AG04450 (cell line): ENCODE data around the gene MYPOP. TPM values are rescaled to one million over a fixed set of nuclear protein-coding genes. Genes with fewer than 3 reads are reported as not detected.

Experiments used
- CTCF ChIA-PET: fragments of 300-600, 350-600 bp; formaldehyde crosslinking; extraction: SDS; loops from one replicate; lab custom pipeline; 2022; ENCODE audit warnings: antibody characterized with exemption, inconsistent platforms; lab: Charles Lee
- POLR2A ChIA-PET: fragments of 350-600 bp; formaldehyde crosslinking; extraction: SDS; loops from one replicate; lab custom pipeline; 2021; ENCODE audit warnings: antibody characterized with exemption, inconsistent platforms; lab: Yijun Ruan, JAX
- DNase-seq: peaks from one replicate; pipeline ENCODE4 v3.0.0-alpha.2; 2011; ENCODE audit warnings: low read depth, low spot score
- H3K27ac ChIP-seq: one replicate; pipeline ENCODE4 v1.5.1; 2012; ENCODE audit warnings: low read depth, low read length, control low read depth
- H3K27me3 ChIP-seq: one replicate; pipeline ENCODE4 v1.6.0; 2012; ENCODE audit warnings: low read length; ENCODE audit not compliant: control insufficient read depth, insufficient read depth
- H3K4me3 ChIP-seq: 2 replicates; pipeline ENCODE4 v1.5.1; 2011; ENCODE audit warnings: mild to moderate bottlenecking, low read depth, low read length, control low read depth
- H3K9me3 ChIP-seq: 2 replicates; pipeline ENCODE4 v1.5.1; 2012; ENCODE audit warnings: low read length; ENCODE audit not compliant: control insufficient read depth, insufficient read depth
- CTCF ChIP-seq: IDR thresholded peaks from 2 replicates; pipeline ENCODE4 v1.5.1; 2011; ENCODE audit warnings: low read depth, low read length, control low read depth, inconsistent platforms
- polyA plus RNA-seq: library from polyadenylated mRNA; depleted of rRNA; stranded (reverse); fragments of >200 nt; gene quantifications from 2 replicates; pipeline ENCODE4 v1.2.3, GENCODE V29; 2011

The MYPOP gene
- polyA plus RNA-seq, 1 experiment = 1.4 TPM

- H3K4me3 ChIP-seq = no peak overlapping the region
- peaks cover 6% of the 10 kb centered on the region; the same call in 1 of the 2 replicates for H3K9me3 ChIP-seq
- ChIA-PET CTCF (interaction anchor here (0.6 to 2.5 kb wide), 4 partner anchors 19 to 115 kb away, joined by 3 to 22 read pairs (median 5); partner anchors contain the start of genes FOXA3, MYPOP, SIX5 and SYMPK), POLR2A (interaction anchor here (1.4 kb wide), 1 partner anchor 21 kb away, joined by 6 read pairs; the partner anchor contains the start of gene SYMPK)
- TF ChIP-seq CTCF = no peak
- H3K27me3 ChIP-seq = no peaks in the 10 kb centered on the region
- DNase-seq = no peak
- no peak overlapping the region for H3K27ac ChIP-seq
Measured at GRCh38 chr19:45883881-45884681, 18.3 kb downstream of the MYPOP start.

- ChIA-PET CTCF (interaction anchor here (2.5 kb wide), 1 partner anchor 19 kb away, joined by 22 read pairs; the partner anchor contains the start of genes FOXA3 and SYMPK), POLR2A (no interaction called here)
- no peak overlapping the region for H3K27ac ChIP-seq
- H3K4me3 ChIP-seq = no peak overlapping the region
- no peak for DNase-seq
- no peaks in the 10 kb centered on the region for H3K27me3 ChIP-seq
- no peak for TF ChIP-seq CTCF
- peaks cover 6% of the 10 kb centered on the region; the same call in 1 of the 2 replicates for H3K9me3 ChIP-seq
Measured at GRCh38 chr19:45883586-45883880, 18.9 kb downstream of the MYPOP start.

GRCh38 chr19:45882652-45883585, 19.5 kb downstream of the MYPOP start:
- POLR2A ChIA-PET = no interaction called here
- Histone ChIP-seq H3K27me3 (no peaks in the 10 kb centered on the region), H3K9me3 (peaks cover 6% of the 10 kb centered on the region; the same call in 1 of the 2 replicates), H3K27ac (no peak overlapping the region), H3K4me3 (0 out of 2 replicates have a peak overlapping the region, but pooled peaks have one; percentile 17)
- CTCF ChIA-PET = interaction anchor here (0.6 to 2.5 kb wide), 7 partner anchors 18 to 134 kb away, joined by 3 to 22 read pairs (median 4); partner anchors contain the start of genes FOXA3 and SYMPK
- TF ChIP-seq CTCF = peak; percentile 98
- peak; percentile 60 for DNase-seq

GRCh38 chr19:45881909-45882528, 20.4 kb downstream of the MYPOP start:
- H3K9me3 ChIP-seq = peaks cover 6% of the 10 kb centered on the region; the same call in 1 of the 2 replicates
- no peak for TF ChIP-seq CTCF
- H3K4me3 ChIP-seq = no peak overlapping the region
- no peaks in the 10 kb centered on the region for H3K27me3 ChIP-seq
- no peak overlapping the region for H3K27ac ChIP-seq
- POLR2A ChIA-PET = no interaction called here
- CTCF ChIA-PET = interaction anchor here (1.0 to 2.5 kb wide), 3 partner anchors 17 to 65 kb away, joined by 4 to 22 read pairs (median 5); partner anchors contain the start of genes FOXA3 and SYMPK
- DNase-seq = no peak
